Measurements from ENCODE around the gene HSD17B2.

The HSD17B2 gene

DNA sequence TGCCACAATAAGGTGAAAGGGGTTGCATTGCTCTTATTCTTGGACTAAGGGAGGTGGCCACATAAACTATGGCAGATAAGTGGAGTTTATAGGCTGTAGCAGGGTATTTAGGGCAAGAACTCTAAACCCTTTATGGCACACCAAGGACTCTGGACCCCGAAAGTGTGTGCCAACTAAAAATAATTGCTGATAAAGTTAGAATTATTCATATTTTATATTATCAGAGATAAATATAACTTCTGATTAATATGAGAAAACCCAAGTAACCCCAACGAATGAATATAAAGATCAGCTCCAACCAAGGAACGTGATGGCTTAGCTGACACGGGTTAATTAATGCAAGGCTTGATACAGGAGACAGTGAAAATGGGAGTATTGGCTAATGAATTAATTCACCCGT, 15.0 kb upstream of the HSD17B2 start:
- no peak for DNase-seq

DNA sequence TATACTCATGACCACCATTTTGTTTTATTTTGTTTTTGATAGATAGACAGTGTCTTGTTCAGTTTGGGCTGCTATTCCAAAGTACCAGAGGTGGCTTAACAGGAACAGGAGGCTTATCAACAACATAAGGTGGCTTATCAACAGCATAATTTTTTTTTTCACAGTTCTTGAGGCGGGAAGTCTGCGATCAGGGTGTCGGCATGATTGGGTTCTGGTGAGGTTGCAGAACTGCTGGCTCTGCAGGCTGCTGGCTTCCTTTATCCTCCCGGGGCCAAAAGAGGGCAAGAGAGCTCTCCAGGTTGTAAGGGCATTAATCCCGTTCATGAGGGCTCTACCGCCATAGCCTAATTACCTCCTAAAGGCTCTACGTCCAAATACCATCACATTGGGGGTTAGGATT, 11.8 kb upstream of the HSD17B2 start:
- no peak for DNase-seq

DNA sequence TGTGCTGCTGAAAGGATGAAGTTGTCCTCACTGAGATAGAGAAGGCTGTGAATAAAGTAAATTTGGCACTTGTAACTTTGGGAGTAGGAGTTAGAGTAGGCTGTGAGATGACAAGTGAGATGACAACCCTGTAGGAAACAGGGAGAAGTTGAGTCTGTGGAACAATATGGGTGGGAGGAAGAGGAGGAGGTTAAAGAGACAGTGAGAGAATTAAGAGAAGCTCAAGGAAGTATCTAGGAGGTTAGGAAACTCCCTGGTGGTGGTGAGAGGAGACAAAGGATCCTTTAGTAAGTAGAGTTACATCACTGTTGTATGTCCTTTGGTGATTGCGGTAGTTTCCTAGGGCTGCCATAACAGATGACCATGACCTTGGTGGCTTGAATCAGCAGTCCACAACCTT, 10.7 kb upstream of the HSD17B2 start:
- no peak for DNase-seq

DNA sequence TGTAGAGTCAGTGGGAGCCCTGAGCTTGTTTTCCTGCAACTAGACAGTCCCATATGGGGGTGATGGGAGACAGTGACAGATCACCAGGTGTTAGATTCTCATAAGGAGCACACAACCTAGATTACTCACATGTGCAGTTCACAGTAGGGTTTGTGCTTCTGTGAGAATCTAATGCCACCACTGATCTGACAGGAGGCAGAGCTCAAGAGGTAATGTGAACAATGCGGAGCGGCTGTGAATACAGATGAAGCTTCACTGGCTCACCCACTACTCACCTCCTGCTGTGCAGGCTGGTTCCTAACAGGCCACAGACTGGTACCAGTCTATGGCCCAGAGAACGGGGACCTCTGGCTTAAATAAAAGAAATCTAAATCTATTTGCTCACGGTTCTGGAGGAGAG, 10.2 kb upstream of the HSD17B2 start:
- no peak for DNase-seq

DNA sequence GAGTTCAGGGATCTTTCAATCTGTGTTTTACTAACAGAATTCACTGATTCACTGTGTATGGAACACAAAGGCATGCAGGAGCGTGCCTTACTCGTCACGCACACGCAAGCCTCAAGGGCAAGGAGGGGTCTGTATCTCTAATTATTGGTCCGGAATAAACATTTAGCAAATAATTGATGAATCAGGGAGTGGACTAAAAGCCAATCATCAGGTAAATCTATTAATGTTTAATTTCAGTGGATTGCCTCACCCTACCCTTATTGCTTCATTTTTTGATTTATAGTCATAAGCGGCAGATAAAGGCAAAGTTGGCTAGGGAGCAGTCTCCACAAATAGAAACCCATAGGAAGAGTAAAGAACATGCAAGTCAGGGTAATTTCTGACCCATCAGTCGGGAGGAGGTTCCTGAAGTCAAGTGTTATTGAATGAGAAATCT, 7.4 kb upstream of the HSD17B2 start:
- DNase-seq, result no peak

DNA sequence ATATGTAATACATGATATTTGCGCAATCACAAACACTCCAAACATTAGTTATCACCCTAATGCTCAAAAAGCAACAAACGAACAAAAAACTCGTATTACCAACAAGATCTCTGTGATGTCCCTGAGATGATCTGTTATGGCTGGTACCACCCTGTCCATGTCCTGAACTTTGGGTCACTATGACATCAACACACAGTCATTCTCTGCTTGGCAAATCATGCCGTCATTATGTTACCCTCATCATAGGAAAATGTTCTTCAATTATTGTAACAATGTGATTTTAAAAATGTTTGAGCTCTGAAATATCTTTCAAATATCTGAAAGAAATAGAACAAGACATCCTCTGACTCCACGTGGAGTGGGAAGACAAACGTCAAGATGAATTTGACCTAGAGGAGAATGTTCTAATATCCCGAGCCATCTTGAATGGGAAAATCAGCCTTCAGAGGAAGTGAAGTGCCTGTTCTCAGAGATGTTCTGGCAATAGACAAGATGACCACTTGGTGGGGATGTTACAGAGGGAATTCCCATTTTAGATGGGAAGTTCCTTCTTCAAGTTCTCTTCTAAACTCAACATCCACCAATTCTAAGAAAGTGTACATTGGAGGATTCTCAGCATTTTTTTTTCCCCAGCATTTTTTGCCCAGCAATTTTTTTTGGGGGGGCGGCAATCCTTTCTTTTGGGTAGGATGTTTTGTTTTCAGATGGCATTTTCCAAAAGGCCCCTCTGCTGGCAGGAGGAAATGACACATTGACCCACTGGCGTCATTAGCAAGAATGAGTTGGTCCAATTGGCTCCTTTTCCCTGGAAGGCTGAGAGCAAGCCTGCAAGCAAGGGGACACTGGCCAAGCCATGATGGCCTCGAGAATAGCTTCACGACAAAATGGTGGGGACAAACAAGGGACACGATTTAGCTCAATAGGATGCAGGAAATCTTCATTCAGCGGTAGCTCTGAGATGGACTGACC, 3.7 kb upstream of the HSD17B2 start:
- no peak for DNase-seq

DNA sequence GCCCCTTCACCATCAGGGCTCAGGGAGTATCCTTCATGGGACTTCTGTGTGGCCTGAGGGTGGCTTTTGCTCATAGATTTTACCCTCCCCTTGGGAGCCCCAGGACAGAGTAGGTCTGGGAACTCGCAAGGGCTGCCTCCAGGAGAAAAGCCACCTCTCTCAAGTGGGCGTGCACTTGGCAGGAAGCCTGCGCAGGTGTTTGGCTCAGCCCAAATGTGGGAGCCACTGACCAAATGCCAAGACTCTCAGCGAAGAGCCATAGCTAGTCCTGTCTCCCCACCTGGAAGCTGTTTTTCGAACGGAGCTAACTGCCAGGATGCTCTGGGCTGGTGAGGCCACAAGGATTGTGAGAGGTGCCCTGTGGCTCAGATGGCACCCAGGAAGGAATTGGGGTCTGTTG, 2.0 kb upstream of the HSD17B2 start:
- DNase-seq, result no peak

DNA sequence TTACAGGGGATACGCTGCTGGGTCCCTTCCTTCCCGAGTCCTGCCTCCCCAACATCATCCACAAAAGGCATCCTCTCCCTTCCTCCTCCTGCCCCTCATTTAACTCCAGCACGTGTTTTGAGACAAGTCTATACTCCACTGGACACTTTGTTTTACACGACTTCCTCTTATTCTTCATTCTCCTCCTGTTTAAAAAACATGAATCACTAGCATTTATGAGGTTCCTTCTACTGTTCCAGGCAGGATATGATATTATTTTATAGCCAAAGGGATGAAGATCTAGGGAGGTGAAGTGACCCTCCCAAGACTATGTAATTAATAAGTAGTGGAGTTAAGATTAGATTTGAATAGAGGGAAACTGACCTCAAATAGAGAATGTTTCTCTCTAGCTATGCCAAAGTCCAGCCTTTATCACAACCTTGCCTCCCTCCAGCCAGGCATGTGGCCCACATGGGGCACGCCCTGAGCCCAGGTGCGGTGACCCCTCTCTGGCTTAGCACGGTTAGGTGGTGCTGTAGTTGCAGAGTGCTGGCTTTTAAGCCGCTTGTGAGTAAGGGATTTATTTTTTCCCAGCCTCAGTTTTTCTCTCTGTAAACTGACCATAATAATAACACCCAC, 1.3 kb upstream of the HSD17B2 start:
- DNase-seq, result no peak

DNA sequence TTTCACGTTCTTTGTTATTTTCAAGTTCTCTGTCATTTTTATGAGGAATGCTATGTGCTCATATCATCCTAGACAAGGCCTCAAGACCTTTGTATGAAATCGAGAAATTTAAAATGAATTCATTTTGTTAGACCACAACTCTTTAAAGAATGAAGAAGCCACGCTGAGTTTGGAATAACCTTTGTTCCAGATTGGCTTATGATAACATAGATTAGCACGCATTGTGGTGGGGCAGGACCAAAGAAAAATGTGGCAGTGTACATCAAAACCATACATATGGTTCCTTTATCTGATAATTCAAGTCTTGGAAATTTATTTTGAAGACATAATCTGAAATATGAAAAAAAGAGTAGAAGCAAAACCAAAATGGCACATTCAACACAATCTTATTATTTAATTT, 2.2 kb downstream of the HSD17B2 start:
- DNase-seq, result no peak

DNA sequence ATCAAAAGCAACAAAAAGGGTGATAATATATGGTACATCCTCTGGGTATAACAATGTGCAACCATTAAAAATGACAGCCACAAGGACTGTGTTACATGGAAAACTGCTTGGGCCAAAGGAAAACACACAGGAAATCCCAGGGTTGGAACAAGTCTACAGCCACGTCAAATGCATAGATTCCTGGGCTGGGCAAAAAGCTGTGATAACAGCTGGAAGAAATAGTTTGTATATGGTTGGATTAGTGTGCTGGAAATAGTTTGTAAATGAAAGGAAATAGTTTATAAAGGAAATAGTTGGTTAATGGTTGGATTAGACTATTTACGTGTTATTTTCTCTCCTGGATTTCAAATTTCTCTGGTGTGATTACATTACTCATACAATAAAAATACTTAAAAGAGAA, 2.6 kb downstream of the HSD17B2 start:
- no peak for DNase-seq

DNA sequence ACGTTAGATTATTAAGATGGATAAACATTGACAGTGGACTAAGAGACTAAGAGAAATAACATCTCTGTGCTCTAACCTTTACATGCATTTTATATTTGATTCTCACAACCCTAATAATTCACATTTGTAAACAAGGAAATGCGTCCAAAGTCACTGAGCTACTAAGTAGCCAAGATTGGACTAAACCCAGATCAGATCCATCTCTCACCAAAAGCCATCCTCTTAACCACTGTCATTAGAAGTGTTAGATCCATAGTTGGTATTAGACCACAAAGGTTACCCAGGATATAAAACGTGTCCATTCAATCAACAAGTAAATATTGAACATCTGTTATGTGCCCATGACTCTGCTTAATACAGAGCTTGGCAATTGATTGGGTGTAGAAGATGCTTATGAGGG, 5.2 kb downstream of the HSD17B2 start:
- no peak for DNase-seq

DNA sequence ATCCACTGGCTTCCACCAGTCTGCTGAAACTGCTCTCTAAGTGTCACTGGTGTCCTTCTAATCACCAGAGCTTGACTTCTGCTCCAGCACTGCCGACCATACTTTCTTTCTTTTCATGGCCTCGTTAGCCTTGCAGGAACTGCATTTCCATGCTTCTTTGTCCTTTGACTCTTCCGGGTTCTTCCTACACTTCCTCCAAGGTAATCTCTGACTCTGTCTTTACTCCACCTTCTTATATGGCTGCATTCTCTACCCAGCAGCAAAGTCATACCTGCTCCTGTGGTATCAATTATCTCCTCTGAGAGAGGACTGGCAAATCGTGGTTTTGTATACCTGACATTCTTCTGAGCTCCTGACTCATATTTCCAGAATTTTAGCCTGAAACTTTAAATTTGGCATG, 6.5 kb downstream of the HSD17B2 start:
- DNase-seq, result no peak

DNA sequence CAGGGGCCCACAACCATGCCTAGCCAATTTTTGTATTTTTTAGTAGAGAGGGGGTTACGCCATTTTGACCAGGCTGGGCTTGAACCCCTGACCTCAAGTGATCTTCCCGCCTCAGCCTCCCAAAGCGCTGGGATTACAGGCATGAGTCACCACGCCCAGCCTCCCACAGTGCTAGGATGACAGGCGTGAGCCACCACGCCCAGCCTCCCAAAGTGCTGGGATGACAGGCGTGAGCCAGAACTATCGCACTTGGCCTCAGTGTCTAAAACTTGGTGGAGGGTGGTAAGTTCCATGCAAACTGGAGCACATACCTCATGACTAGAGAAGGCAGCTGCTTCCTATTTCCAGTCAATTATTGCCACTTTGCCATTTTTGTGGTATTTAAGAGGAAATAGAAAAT, 7.1 kb downstream of the HSD17B2 start:
- no peak for DNase-seq

DNA sequence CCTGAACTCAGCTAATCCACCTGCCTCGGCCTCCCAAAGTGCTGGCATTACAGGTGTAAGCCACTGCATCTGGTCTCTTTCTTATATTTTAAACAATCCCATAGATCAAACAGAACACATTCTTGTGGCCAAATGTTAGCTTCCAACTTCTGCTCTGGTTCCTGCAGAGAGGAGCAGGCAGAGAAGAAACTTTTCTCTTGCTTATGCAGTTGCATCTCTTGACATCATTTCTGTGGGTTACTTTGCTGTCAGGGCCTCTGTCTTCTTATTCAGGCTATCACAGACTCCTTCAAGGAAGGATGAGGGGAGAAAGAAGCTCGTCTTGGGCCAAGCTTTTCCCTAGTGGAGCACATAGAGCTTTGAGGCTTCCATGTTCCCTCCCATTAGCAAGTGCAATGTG, 7.8 kb downstream of the HSD17B2 start:
- no peak for DNase-seq

DNA sequence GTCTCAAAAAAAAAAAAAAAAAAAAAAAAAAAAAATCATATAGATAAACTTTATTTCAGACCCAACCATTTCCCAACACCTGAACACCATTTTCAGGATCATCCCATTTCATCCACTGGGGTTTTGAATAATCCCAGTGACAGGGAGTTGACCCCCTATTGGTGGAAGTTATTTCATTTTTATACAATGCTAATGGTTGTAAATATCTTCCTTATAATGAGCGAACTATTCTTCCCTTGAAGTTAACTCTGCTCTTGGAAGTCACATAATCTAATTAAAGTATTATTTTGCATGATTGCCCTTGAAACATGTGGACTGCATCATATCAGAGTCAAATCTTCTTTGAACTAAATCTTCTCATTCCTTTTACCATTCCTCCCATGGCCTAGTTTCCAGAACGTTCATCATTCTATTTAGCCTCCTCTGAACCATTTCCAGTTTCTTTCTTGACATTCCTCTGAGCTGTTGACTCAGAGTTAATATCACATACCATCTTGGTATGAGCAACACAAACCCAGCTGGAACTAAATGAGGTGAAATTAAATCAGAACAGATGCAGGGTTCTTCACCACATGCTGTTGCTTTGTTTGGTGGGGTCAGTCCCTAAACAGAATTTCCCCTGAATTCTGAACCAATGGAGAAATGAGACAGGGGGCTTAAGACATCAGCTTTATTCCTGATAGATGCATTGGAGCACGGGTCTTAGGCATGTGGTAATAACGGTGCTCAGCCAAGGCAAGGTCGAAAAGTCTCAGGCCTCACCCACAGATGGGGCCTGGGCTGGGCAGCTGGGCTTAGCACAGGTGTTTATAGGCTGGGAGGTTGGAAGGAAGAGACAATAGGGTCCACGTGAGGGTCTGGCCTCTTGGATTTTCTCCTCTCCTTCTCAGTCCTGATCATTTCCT, 8.9 kb downstream of the HSD17B2 start:
- no peak for DNase-seq

DNA sequence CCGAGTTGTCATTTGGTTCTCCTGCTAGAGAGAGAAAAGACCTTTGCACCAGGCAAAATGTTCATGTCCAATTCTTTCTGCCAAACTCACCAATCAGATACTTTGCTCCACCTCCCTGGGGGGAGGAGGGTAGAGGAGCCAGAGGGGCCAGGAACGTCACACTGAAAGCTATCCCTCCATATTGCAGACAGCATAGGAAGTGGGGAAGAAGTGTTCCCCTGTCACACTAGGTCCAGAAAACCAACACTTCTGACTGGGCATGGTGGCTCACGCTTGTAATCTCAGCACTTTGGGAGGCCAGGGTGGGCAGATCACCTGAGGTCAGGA, 9.5 kb downstream of the HSD17B2 start:
- DNase-seq, result no peak

DNA sequence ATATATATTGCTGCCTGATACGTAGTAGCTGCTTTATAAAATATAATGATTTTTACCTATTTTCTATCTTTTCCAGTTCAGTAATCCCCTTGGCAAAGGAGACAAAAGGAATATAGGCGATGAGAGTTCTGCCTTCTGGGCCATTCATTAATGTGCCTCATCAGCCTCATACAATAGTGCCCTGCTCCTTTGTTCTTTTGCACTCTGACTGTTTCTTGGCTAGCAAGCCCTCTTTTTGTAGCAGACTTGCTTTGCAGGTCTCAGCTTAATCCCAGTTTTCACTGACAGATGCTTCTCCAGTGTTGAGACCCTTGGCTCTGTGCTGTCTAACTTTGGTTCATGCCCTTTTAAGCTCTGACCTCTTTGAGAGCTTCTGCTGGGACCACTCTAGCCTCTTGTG, 10.4 kb downstream of the HSD17B2 start:
- no peak for DNase-seq

DNA sequence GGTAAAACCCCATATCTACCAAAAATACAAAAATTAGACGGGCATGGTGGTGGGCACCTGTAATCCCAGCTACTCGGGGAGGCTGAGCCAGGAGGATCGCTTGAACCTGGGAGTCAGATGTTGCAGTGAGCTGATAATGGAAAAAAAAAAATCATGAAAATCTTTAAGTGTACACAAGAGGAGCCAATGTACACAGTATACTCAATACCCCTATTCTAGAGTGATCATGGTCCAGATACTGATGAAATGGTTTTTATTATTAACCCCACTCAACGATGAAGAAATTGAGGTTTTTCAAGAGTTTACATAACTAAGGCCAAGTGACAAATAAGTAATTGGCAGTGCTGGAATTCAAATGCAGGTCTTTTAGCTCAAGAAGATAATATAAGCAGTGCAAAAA, 11.5 kb downstream of the HSD17B2 start:
- DNase-seq, result no peak

DNA sequence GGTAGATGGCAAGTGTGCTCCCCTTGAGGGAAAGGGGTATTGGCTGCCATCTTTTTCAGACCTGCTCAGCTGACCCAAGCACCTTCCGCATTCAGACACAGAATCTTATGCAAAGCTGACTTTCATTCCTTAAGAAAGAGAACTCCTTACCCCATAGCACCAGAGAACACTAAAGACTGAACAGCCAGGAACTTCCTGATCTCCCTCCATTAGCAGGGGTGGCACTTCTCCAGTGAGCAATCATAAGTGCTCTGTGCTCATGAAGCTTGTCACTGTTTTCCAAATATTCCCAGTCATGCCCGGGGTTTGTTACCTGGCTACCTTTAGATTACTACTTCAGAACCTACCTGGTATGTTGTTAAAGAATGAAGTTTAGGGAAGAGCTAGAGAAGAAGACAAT, 11.9 kb downstream of the HSD17B2 start:
- DNase-seq, result no peak

DNA sequence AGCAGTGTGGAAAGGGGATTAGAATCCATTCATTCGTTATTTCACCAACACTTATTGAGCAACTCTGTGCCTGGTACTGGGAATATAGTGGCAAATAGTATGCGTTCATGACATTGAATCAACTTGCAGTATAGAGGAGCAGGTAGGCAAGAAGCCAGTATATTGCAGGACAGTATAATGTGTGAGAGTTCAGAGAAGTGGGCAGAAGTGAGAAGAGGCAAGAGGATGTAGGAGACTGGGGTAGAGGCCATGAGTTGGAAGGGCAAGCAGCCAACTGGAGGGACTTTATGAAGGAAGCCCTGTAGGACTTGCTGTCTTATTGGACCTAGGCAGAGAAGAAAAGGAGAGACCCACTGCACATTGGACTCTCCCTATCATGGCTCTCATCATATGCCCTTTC, 12.3 kb downstream of the HSD17B2 start:
- DNase-seq, result no peak

DNA sequence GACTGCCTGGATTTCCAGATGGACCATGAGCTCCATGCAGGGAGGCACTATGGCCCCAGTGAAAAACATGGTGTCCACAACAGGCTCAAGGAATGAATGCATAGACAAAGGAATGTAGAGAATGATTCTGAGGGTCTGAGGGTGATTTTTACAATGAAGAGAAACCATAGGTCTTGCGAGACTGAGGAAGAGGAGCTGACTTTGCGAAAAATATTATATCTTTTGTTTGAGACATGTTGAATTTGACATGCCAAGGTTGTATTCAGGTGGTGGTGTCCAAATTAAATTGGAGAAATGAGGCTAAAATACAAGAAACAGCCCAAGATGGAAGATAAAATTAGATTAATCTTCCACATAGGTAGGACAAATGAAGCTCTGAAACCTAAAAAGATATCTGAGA, 12.7 kb downstream of the HSD17B2 start:
- DNase-seq, result no peak

DNA sequence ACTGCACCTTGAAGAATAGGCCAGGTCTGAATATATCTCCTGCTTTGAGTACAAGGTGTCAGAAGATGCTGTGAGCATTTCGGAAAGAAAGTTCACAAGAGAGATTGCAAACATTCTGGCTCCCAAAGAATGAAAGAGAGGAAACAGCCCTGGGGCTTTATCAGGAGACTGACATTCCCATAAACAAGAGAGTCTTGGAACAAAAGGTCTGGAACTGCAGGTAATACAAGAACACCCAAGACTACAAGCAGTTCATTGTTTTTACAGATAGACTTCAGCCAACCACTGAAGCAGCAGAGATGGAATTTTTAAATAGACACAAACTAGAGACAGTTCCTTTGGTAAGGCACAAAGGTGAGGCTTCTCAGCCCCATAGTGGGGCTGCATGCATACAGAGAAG, 14.4 kb downstream of the HSD17B2 start:
- DNase-seq, result no peak

DNA sequence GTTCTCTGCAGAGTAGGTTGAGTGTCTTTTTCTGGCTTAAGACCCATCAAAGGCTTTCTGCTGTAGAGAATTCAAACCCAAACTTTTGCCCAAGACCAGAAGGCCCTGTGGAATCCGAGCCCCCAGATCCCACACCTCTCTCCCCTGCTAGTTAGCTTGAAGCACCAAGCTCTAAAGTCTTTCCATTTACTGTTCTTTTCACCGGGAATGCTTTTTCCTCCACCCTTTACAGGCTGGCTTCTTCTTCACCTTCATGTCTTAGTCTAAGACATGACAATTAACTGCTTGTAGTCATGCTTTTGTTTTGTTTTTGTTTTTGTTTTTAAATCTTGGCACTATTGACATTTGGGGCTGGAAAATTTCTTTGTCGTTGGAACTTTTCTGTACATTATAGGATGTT, 15.5 kb downstream of the HSD17B2 start:
- DNase-seq, result no peak

DNA sequence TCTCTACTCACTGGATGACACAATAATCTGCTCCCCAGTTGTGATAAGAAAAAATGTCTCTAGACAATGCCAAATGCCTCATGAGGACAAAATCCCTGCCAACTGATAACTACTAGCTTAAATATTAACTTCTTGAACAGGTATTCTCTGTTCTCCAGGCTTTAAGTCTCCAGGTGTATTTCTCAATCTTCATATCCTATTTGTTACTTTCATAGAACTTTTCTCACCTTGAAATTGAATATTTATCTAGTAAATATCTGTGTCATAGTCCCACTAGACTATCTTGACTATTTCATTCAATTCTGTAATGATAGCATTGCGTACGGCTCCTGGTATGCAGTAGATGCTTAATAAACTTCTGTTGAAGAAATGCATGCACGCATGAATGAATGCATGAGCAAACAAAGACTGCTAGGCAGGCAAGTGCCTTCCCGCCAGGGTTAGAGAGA, 15.9 kb downstream of the HSD17B2 start:
- DNase-seq, result no peak

Measured in NCI-H1436 treated with DMSO at 0.1 percent for 48 hours (cell line).